ENCODE measurements around the gene HOXA9.

HOXA9 gene

DNA sequence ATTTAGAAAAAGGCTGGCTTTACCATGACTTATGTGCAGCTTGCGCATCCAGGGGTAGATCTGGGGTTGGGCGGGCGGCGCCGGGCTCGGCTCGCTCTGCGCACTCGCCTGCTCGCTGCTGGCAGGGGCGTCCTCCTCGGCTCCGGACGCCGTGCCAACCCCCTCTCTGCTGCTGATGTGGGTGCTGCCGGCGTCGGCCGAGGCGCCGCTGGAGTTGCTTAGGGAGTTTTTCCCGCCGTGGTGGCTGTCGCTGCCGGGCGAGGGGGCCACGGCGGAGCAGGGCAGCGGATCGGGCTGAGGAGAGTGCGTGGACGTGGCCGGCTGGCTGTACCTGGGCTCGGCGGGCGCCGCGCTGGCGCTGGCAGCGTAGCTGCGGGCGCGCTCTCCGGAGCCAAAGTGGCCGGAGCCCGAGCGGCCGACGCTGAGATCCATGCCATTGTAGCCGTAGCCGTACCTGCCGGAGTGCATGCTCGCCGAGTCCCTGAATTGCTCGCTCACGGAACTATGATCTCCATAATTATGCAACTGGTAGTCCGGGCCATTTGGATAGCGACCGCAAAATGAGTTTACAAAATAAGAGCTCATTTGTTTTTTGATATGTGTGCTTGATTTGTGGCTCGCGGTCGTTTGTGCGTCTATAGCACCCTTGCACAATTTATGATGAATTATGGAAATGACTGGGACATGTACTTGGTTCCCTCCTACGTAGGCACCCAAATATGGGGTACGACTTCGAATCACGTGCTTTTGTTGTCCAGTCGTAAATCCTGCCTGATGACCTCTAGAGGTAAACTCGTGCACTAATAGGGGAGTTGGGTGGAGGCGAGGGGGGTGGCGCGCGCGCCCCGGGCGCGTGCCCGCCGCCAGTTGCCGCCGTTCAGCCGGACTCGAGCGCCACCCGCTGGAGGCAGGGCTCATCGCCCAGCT is 22.1 kb downstream of the HOXA9 start, which contains the start of gene HOXA5:
Gene HOXA5, minus strand, starts transcription at position 659 of the 927 bp plus-strand sequence. Its CDS starts 74 bp downstream, at position 585.
- Histone ChIP-seq H3K27me3 (replicated peaks; ENCODE audit: insufficient read depth, low read length) (peaks cover 20% of the 10 kb centered on the region), H3K9me3 (replicated peaks; ENCODE audit: insufficient read depth, low read length) (no peaks in the 10 kb centered on the region), H2AFZ (ENCODE audit: low read length) (no peak within 1 kb of the TSS), H3K9me2 (replicated peaks; ENCODE audit: insufficient read depth, low read length) (no peaks in the 10 kb centered on the region), H3K79me2 (ENCODE audit: low read length) (no peaks in the 10 kb centered on the region), H3K4me3 (ENCODE audit: low read length) (no peak within 1 kb of the TSS), H3K27ac (ENCODE audit: low read length) (no peak within 1 kb of the TSS), H3K9ac (ENCODE audit: low read length) (no peak within 1 kb of the TSS), H3F3A (ENCODE audit: insufficient read depth, low read length) (no peaks in the 10 kb centered on the region), H3K4me1 (ENCODE audit: low read length) (no peaks in the 10 kb centered on the region), H4K20me1 (ENCODE audit: insufficient read depth, low read length) (no peaks in the 10 kb centered on the region), H3K4me2 (ENCODE audit: low read depth, low read length) (no peak within 1 kb of the TSS), H3K36me3 (replicated peaks; ENCODE audit: insufficient read depth, low read length) (no peaks in the 10 kb centered on the region)
- no peak for DNase-seq
- TF ChIP-seq, protein P1, sequence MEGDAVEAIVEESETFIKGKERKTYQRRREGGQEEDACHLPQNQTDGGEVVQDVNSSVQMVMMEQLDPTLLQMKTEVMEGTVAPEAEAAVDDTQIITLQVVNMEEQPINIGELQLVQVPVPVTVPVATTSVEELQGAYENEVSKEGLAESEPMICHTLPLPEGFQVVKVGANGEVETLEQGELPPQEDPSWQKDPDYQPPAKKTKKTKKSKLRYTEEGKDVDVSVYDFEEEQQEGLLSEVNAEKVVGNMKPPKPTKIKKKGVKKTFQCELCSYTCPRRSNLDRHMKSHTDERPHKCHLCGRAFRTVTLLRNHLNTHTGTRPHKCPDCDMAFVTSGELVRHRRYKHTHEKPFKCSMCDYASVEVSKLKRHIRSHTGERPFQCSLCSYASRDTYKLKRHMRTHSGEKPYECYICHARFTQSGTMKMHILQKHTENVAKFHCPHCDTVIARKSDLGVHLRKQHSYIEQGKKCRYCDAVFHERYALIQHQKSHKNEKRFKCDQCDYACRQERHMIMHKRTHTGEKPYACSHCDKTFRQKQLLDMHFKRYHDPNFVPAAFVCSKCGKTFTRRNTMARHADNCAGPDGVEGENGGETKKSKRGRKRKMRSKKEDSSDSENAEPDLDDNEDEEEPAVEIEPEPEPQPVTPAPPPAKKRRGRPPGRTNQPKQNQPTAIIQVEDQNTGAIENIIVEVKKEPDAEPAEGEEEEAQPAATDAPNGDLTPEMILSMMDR (IDR thresholded peaks at IDR 0.05; ENCODE audit: low read length): no peak
- TF ChIP-seq EZH2 (optimal IDR thresholded peaks at IDR 0.05; ENCODE audit: low read depth, low read length) (no peak), EZH2phosphoT487 (IDR thresholded peaks at IDR 0.05; ENCODE audit: low read length) (no peak)

DNA sequence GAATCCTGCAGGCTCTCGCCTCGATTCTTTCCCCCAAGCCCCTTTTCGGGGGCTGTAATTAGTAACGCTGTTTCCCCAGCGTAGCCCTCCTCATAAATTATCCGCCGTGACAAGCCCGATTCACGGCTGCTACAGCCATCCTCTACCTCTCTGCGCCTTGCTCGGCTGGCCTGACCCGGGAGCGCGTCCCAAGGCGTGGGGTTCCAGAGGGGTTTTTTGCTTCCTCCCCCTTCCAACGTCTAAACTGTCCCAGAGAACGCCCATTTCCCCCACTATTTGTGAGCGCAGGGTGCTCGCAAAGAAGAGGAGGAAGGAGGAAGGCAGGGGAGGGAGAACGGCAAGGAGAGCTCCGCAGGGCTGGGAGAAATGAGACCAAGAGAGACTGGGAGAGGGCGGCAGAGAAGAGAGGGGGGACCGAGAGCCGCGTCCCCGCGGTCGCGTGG is 22.7 kb downstream of the HOXA9 start:
- Histone ChIP-seq H2AFZ (ENCODE audit: low read length) (no peak overlapping the region), H3K36me3 (replicated peaks; ENCODE audit: insufficient read depth, low read length) (no peaks in the 10 kb centered on the region), H3K27ac (ENCODE audit: low read length) (no peak overlapping the region), H3K79me2 (ENCODE audit: low read length) (no peaks in the 10 kb centered on the region), H3K4me2 (ENCODE audit: low read depth, low read length) (no peak overlapping the region), H3K9ac (ENCODE audit: low read length) (no peak overlapping the region), H3K27me3 (replicated peaks; ENCODE audit: insufficient read depth, low read length) (peaks cover 15% of the 10 kb centered on the region; the same call in 1 of the 2 replicates), H3K9me2 (replicated peaks; ENCODE audit: insufficient read depth, low read length) (no peaks in the 10 kb centered on the region), H3K9me3 (replicated peaks; ENCODE audit: insufficient read depth, low read length) (no peaks in the 10 kb centered on the region), H3K4me1 (ENCODE audit: low read length) (no peaks in the 10 kb centered on the region), H4K20me1 (ENCODE audit: insufficient read depth, low read length) (no peaks in the 10 kb centered on the region), H3K4me3 (ENCODE audit: low read length) (no peak overlapping the region), H3F3A (ENCODE audit: insufficient read depth, low read length) (no peaks in the 10 kb centered on the region)
- TF ChIP-seq, protein P1 (IDR thresholded peaks at IDR 0.05; ENCODE audit: low read length): no peak
- TF ChIP-seq EZH2 (optimal IDR thresholded peaks at IDR 0.05; ENCODE audit: low read depth, low read length) (no peak), EZH2phosphoT487 (IDR thresholded peaks at IDR 0.05; ENCODE audit: low read length) (no peak)
- no peak for DNase-seq

DNA sequence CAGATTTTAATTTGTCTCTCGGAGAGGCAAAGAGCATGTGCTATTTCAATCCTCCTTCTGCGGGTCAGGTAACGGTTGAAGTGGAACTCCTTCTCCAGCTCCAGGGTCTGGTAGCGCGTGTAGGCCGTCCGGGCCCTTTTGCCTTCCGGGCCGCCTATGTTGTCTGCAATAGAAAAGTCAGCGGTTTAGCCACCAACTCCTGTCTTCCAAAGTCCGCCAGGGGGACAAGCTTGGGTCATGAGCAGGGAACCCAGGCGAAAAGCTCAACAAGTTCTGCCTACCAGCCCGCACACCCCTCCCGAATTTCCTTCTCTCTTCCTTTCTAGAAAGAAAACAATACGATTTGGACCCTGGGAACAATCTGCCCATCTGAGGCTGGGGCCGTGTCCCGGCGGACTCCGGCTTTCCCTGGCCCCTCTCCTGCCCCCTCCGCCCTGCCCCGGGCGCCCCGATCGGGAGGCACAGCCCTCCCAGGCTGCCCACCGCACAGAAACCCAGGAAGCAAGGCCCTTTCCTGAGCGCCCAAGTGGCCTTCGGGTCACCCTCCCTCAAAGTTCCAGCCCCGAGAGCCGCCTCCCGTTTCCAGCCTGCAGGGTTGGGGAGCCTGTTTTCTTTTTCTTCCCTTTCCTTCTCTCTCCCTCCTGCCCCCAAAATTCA is 23.3 kb downstream of the HOXA9 start:
- Histone ChIP-seq H3K9me2 (replicated peaks; ENCODE audit: insufficient read depth, low read length) (no peaks in the 10 kb centered on the region), H3K4me2 (ENCODE audit: low read depth, low read length) (no peak overlapping the region), H3K79me2 (ENCODE audit: low read length) (no peaks in the 10 kb centered on the region), H3K36me3 (replicated peaks; ENCODE audit: insufficient read depth, low read length) (no peaks in the 10 kb centered on the region), H3K9me3 (replicated peaks; ENCODE audit: insufficient read depth, low read length) (no peaks in the 10 kb centered on the region), H3K27me3 (replicated peaks; ENCODE audit: insufficient read depth, low read length) (peaks cover 9% of the 10 kb centered on the region; the same call in 1 of the 2 replicates), H3K4me1 (ENCODE audit: low read length) (no peaks in the 10 kb centered on the region), H2AFZ (ENCODE audit: low read length) (no peak overlapping the region), H3F3A (ENCODE audit: insufficient read depth, low read length) (no peaks in the 10 kb centered on the region), H3K27ac (ENCODE audit: low read length) (no peak overlapping the region), H4K20me1 (ENCODE audit: insufficient read depth, low read length) (no peaks in the 10 kb centered on the region), H3K4me3 (ENCODE audit: low read length) (no peak overlapping the region), H3K9ac (ENCODE audit: low read length) (no peak overlapping the region)
- TF ChIP-seq, protein P1 (IDR thresholded peaks at IDR 0.05; ENCODE audit: low read length): no peak
- TF ChIP-seq EZH2phosphoT487 (IDR thresholded peaks at IDR 0.05; ENCODE audit: low read length) (no peak), EZH2 (optimal IDR thresholded peaks at IDR 0.05; ENCODE audit: low read depth, low read length) (no peak)
- DNase-seq: no peak

Data from MM.1S (cell line).